HuH-7 (cell line): ENCODE data around the gene HSD17B11.
"Not testable (repeated sequence)": the region's sequence is repeated elsewhere in the genome, so short reads cannot be mapped to it uniquely, and the experiment has no call there.

ENCODE experiments used
- DNase-seq: peaks from one replicate; pipeline ENCODE4 v3.0.0; 2011; ENCODE audit warnings: low spot score

The HSD17B11 gene

DNA sequence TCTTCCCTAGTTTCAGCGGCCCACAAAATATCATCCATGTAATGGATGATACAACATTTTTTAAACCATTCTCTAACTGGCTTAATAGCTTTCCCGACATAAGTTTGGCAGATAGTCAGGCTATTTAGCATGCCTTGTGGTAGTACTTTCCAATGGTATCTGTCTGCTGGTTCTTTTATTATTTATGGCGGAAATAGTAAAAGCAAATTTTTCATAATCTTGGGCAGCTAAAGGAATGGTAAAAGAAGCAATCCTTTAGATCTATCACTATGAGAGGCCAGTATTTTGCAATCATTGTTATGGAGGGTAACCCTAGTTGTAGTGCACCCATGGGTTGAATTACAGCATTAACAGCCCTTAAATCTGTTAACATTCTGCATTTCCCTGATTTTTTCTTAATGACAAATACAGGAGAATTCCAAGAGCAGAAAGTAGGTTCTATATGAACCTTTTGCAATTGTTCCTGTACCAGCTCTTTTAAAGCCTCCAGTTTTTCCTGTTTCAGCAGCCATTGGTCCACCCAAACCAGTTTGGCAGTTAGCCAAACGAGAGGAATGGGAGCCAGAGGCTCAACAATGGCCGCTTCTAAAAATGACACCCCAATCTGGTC lies 14.3 kb upstream of the HSD17B11 start:
- DNase-seq, result no peak

- not testable (repeated sequence) for DNase-seq
Observed at GRCh38 chr4:87403732-87404131, 12.7 kb upstream of the HSD17B11 start.

GRCh38 chr4:87399954-87400353 lies 9.0 kb upstream of the HSD17B11 start:
- no peak for DNase-seq

DNA sequence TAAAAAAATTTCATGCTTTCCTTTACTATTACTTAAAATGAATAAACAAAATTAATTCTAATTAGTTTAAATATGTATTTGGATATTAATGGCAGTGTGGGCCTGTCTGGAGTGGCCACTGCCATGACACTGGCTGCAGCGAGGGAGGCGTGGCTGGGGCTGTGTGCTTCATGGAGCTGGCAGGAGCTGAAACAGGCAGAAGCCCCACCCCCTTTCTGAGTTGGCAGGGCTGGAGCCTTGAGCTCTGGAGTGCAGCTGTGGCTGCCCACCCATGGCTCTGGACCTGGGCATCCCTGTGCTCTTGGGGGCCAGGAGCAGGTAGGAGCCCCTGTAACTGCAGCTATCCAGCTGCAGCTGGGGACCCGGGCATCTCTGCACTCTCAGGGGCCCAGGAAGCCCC lies 8.2 kb upstream of the HSD17B11 start:
- DNase-seq, result no peak

DNA sequence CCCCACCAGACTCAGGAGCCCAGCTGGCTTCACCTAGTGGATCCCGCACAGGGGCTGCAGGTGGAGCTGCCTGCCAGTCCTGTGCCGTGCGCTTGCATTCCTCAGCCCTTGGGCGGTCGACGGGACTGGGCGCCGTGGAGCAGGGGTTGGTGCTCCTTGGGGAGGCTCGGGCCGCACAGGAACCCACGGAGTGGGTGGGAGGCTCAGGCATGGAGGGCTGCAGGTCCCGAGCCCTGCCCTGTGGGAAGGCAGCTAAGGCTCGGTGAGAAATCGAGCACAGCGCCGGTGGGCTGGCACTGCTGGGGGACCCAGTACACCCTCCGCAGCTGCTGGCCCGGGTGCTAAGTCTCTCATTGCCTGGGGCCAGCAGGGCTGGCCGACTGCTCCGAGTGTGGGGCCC lies 4.9 kb upstream of the HSD17B11 start:
- not testable (repeated sequence) for DNase-seq

- DNase-seq, result not testable (repeated sequence)
Observed at GRCh38 chr4:87395073-87395472, 4.1 kb upstream of the HSD17B11 start.

DNA sequence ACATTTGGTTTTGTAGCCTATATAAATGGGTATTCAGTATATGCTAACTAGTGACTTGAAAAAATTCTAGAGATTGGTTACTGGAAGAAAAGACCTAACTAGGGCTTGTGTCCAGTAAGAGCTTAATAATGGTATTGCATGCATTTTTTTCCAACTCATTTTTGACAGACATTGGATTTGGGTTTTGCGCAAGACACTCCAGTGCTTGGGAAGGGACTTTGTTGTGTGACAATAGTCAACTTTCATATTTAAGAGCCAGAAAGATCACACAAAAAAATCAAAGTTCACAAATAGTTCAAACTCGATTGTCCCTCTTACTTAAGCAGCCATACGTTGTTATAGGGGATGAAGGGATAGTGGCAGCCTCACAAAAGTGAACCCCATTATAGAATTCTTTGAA lies 1.2 kb upstream of the HSD17B11 start:
- no peak for DNase-seq

- DNase-seq, result no peak
Observed at GRCh38 chr4:87391576-87392054, 627 bp upstream of the HSD17B11 start.

DNA sequence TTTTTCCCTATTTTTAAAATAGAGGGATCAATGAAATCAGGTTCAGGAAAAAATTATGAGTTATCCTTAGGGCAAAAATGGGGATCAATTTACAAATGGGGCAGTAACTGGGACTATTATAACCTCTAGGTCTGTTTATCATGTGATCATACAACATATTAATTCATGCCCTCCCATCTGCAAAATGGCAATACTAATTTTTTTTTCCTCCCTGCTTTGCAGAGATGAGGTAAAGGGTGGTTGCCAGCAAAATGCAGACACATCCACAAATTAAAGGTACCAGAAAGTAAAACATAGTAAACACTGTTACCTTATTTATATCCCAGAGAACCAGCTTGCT lies 467 bp downstream of the HSD17B11 start:
- no peak for DNase-seq

- DNase-seq, result not testable (repeated sequence)
Observed at GRCh38 chr4:87390055-87390454, 933 bp downstream of the HSD17B11 start.

GRCh38 chr4:87388901-87389300 lies 2.1 kb downstream of the HSD17B11 start:
- no peak for DNase-seq

GRCh38 chr4:87387237-87387636 lies 3.8 kb downstream of the HSD17B11 start:
- DNase-seq, result no peak

GRCh38 chr4:87384466-87385132 lies 6.4 kb downstream of the HSD17B11 start:
- DNase-seq, result not testable (repeated sequence)

GRCh38 chr4:87382931-87383330 lies 8.1 kb downstream of the HSD17B11 start:
- no peak for DNase-seq

DNA sequence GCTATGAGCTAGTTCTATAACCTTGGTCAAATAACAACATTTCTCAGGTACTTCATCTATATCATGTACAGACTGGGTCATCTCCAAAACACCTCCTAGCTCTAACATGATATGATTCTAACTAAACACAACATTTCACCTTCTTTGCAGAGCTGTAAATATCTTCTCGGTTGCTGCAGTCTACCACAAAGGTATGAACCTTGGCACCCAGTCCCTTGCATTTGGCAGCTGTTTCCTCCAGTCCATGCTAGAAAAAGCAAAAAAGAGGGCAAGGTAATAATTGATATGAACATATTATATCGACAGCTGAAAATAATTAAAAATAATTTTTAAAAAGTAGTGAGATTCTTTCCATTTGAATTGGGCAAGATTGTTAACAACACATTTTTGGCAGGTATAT lies 8.9 kb downstream of the HSD17B11 start:
- DNase-seq, result no peak

DNA sequence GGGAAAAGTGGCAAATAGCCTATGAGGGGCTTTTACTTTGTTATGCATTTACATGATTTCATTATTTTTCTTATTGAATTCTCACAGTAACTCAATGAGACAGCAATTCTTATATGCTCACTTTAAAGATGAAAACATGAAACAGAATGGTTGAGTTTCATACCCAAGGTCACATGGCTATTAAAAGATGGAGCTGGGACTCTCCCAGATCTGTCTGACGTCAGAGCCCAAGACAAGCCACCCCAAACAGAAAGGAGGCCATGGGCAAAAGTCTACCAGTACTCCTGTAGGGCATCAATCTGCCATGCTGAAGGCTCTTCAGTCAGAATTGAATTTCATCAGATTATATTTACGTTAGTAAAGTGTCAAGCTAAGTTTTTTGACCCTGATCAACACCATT lies 13.2 kb downstream of the HSD17B11 start:
- DNase-seq, result no peak

DNA sequence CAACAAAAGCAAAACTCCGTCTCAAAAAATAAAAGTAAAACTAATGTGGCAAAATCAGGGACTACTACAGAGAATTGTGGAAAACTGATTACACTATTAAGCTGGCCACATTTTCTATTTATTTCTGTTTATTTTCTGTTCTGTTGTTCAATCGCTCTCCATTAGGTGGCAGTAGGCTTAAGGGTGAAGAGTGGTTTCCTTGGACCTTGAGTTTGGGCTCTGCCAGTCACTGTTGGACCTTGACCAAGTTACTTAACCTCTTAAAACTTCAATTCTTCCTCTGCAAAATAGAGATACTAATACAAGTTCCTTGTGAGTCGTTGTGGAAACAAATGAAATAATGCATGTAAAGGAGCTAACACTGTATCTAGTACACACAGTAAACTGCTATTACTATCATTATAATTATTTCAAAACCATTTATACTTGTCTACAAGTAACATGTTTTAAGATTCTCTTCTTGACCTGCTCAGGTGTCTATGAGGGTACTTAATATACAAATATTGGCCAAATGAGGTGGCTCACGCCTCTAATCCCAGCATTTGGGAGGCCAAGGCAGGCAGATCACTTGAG lies 15.2 kb downstream of the HSD17B11 start:
- DNase-seq, result no peak

- DNase-seq, result no peak
Observed at GRCh38 chr4:87370068-87370467, 20.9 kb downstream of the HSD17B11 start.

GRCh38 chr4:87366521-87367162 lies 24.3 kb downstream of the HSD17B11 start:
- no peak for DNase-seq

- no peak for DNase-seq
Observed at GRCh38 chr4:87365348-87365747, 25.6 kb downstream of the HSD17B11 start.

DNA sequence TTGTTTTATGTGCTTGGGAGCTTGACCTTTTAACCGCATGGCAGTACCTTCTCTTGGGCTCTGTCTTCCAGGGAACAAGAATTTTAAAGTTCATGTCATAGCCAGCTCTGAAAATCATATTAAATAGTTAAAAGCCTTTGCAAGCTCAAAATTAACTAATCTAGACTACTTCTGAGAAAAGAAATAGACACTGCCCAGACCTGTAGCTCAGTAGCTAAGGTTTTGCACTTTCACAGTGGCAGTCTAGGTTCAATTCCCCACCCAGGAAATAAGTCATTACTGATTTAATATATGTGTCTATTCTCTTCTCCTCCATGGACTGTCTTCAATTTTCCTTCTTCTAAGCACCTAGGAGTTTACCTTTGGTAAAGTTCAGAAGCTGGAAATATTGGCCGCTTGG lies 27.4 kb downstream of the HSD17B11 start:
- DNase-seq, result no peak

DNA sequence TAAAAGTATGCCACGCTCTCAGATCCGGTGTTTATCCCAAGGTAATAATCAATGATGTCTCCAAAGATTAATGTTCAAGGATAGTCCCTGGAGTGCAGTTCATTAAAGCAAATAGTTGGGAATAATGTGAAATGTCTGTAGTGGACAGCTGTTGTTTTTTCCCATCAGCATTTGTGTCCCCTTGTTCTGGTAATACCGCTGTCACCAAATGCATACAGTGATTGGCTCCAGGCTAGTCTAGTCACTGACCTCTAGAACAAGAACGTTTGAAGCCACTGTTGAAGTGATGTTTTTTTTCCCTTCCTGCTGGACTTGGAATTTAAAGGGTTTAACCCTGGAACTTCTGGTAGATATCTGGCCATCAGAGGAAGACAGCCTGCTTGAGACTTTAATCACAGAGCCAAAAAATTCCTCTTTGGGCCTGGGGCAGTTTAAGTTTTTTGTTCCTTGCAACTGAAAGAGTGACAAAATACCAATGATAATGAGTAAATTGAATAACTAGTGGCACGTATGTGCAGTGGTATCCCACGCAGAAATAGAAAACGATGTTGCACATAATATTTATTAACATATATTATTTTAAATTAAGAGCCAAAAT lies 30.6 kb downstream of the HSD17B11 start:
- DNase-seq, result no peak

GRCh38 chr4:87359258-87359657 lies 31.7 kb downstream of the HSD17B11 start:
- DNase-seq, result no peak
